ENCODE measurements around the gene ZNG1F.
"Not testable (repeated sequence)": the region's sequence is repeated elsewhere in the genome, so short reads cannot be mapped to it uniquely, and the experiment has no call there.

DNA sequence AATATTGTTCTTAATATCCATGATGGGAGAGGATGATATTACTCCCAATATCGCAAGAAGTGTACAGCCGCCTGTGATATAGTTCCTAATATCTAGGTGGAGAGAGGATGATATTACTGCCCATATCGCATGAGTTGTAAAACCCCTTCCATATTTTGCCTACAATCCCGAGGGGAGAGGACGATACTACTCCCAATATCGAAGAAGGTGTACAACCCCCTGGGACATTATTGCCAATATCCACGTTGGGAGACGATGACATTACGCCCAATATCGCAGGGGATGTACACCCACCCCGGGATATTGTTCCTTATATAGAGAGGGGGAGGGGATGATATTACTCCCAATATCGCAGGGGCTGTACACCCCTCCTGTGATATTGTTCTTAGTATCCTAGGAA is 77.7 kb downstream of the ZNG1F start:
- TF ChIP-seq, protein P1, sequence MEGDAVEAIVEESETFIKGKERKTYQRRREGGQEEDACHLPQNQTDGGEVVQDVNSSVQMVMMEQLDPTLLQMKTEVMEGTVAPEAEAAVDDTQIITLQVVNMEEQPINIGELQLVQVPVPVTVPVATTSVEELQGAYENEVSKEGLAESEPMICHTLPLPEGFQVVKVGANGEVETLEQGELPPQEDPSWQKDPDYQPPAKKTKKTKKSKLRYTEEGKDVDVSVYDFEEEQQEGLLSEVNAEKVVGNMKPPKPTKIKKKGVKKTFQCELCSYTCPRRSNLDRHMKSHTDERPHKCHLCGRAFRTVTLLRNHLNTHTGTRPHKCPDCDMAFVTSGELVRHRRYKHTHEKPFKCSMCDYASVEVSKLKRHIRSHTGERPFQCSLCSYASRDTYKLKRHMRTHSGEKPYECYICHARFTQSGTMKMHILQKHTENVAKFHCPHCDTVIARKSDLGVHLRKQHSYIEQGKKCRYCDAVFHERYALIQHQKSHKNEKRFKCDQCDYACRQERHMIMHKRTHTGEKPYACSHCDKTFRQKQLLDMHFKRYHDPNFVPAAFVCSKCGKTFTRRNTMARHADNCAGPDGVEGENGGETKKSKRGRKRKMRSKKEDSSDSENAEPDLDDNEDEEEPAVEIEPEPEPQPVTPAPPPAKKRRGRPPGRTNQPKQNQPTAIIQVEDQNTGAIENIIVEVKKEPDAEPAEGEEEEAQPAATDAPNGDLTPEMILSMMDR (IDR thresholded peaks at IDR 0.05) = not testable (repeated sequence)
- not testable (repeated sequence) for TF ChIP-seq POLR2A, POLR2AphosphoS5 (IDR thresholded peaks at IDR 0.05)

Data from suprapubic skin (tissue), 4 donors.